Neural progenitor cell (in vitro differentiated cells): ENCODE measurements around the gene CRIM1.

Experiments
- EZH2 ChIP-seq: fragments of 200-600 bp; sonication (generic); IDR thresholded peaks from 2 replicates; pipeline ENCODE4 v1.6.1; 2017; ENCODE audit warnings: antibody characterized with exemption, mild to moderate bottlenecking, moderate library complexity
- TF ChIP-seq, protein P1 (sequence below): fragments of 200-600 bp; sonication (generic); IDR thresholded peaks from 2 replicates; pipeline ENCODE4 v1.5.1; 2017; ENCODE audit warnings: antibody characterized with exemption, mild to moderate bottlenecking

DNA sequence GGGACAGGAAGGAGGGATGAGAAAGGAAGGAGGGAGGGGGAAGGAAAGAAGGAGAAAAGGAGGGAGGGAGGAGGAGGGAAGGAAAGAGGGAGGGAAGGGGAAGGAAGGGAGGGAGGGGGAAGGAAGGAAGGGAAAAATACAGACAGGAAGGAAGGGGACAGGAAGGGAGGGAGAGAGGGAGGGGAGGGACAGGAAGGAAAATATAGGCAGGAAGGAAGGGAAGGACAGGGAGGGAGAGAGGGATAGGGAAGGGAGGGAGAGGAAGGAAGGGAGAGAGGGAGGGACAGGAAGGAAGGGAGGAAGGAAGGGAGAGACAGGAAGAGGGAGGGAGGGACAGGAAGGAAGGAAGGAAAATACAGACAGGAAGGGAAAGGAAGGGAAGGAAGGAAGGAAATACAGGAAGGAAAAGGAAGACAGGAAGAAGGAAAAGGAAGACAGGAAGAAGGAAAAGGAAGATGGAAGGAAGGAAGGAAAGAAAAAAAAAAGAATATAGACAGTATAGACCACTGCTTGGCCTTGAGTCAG is 178.8 kb downstream of the CRIM1 start:
- TF ChIP-seq, protein P1, sequence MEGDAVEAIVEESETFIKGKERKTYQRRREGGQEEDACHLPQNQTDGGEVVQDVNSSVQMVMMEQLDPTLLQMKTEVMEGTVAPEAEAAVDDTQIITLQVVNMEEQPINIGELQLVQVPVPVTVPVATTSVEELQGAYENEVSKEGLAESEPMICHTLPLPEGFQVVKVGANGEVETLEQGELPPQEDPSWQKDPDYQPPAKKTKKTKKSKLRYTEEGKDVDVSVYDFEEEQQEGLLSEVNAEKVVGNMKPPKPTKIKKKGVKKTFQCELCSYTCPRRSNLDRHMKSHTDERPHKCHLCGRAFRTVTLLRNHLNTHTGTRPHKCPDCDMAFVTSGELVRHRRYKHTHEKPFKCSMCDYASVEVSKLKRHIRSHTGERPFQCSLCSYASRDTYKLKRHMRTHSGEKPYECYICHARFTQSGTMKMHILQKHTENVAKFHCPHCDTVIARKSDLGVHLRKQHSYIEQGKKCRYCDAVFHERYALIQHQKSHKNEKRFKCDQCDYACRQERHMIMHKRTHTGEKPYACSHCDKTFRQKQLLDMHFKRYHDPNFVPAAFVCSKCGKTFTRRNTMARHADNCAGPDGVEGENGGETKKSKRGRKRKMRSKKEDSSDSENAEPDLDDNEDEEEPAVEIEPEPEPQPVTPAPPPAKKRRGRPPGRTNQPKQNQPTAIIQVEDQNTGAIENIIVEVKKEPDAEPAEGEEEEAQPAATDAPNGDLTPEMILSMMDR = no peak
- TF ChIP-seq EZH2 = no peak
